Fibroblast of skin of right biceps (primary cell): Measurements from ENCODE around the gene TRAPPC13.

Experiments
- DNase-seq: peaks from one replicate; pipeline ENCODE4 v3.0.0-alpha.2; 2013

The TRAPPC13 gene

GRCh38 chr5:65693121-65693520 is 68.3 kb downstream of the TRAPPC13 start:
- no peak for DNase-seq

GRCh38 chr5:65695162-65695755 is 70.4 kb downstream of the TRAPPC13 start:
- no peak for DNase-seq

GRCh38 chr5:65695896-65696295 is 71.1 kb downstream of the TRAPPC13 start:
- DNase-seq = no peak

GRCh38 chr5:65696892-65697291 is 72.1 kb downstream of the TRAPPC13 start:
- peak; percentile 3 for DNase-seq

GRCh38 chr5:65699338-65699737 is 74.5 kb downstream of the TRAPPC13 start:
- DNase-seq = no peak

- no peak for DNase-seq
Observed at GRCh38 chr5:65702036-65702435, 77.2 kb downstream of the TRAPPC13 start.

GRCh38 chr5:65704621-65705239 is 79.9 kb downstream of the TRAPPC13 start:
- DNase-seq = no peak

GRCh38 chr5:65707663-65708062 is 82.8 kb downstream of the TRAPPC13 start:
- no peak for DNase-seq

GRCh38 chr5:65708145-65708544 is 83.3 kb downstream of the TRAPPC13 start:
- no peak for DNase-seq
